Colon (tissue), 2 donors: ENCODE results near the gene RASGEF1B.
"Not testable (repeated sequence)": the region's sequence is repeated elsewhere in the genome, so short reads cannot be mapped to it uniquely, and the experiment has no call there.

ENCODE experiments used
- FAIRE-seq: peaks from 2 replicates; lab custom pipeline; 2012; peaks lifted over from hg19 to GRCh38; lab: Jason Lieb, UNC
- donor health status: control.
- donor health status: control.

RASGEF1B gene

GRCh38 chr4:81498046-81498445 lies 26.3 kb upstream of the RASGEF1B start:
- FAIRE-seq = no peak

GRCh38 chr4:81495345-81495744 lies 23.6 kb upstream of the RASGEF1B start:
- no peak for FAIRE-seq

GRCh38 chr4:81494031-81494431 lies 22.3 kb upstream of the RASGEF1B start:
- FAIRE-seq = peak; percentile 69

DNA sequence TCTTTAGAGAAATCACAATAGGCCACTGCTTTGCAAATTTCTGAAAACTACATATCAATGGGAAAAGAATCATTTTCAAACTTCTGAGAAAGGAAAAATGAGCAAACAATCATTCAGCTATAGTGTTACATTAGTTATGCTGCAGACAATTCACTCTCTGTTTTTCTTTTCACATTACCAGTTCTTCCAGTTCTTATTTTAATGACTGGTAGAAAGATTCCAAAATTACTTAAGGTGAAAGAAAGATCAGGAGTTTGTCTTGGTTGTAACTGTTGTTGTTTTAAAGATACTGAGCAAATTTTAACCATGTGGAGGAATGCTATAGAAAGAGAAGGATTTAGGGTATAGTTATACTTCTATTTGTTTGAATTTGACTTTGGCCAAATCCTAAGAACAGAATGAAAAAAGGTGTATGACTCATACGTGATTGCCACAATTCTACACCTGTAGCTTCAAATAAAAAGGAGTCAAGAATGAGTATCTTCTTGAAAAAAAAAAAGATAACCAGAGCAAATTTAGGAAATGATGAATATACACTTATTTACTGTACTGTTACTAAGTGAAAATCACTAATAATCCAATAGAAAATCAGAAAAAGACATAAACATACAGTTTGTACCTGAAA lies 21.0 kb upstream of the RASGEF1B start:
- FAIRE-seq = peak; percentile 51

DNA sequence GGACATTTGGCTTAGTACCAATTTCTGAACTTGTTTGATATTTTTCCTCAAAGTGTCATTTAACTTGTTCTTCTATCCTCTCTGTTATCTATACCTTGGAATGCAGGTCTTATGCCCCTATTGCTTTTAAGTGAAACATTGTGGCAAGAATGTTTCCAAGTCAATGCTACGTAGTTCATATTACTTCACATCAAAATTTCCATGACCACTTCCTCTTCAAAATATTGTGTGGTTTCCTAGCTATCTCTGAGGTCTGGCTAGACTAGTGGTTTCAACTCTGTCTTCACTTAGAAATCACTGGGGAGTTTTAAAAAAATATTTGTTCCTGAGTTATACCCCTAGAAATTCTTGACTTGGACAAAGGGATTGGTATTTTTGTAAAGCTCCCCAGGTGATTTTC lies 20.2 kb upstream of the RASGEF1B start:
- peak; percentile 91 for FAIRE-seq

DNA sequence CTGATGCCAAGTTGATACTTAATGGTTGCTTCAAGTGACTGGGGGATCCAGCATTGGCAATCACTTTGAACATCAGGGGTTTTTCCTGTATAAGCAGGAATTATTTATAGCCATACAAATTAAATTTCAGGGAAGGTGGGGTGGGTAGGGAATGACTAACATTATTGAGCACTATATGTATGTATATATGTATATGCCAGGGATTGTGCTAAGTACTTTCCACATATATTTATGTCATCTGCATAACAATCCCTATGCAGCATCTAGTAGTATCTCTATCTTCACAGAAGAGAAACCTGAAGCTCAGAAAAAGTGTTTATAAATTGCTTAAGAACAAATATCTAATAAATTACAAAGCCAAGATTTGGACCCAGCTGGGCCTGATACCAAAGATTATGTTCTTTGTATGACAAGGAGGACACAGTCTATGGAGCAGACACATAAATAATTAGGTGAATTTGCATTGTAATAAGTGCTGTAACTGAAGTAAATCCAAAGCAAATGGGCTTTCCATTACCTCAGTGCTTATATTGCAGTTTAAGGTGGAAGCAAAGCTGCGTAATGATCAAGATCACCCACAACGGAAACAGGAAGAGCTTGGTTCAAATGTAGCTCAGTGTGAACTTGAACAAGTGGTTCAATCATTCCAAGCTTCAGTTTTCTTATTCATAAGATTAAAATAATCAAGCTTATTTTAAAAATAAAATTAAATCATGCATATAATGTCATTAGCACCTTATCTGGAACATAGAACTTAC lies 18.9 kb upstream of the RASGEF1B start:
- peak; percentile 18 for FAIRE-seq

DNA sequence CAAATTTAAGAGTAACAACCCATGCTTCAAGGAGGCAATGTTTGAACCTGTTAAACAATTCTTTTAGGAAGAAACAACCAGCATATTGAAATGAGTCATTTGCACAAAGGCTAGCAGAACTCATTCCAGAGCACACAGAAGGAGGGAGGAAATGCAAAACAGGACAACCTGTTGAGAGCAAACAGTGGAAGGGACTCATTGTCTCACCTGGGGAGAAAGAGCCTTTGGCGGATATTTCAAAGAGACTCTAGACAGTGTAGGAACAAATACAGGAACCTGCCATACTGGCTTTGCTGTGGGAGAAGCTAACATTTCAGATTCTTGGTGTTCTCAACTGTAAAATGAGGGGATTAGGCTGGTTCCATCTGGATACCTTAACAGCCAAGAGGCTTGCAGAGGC lies 14.8 kb upstream of the RASGEF1B start:
- no peak for FAIRE-seq

DNA sequence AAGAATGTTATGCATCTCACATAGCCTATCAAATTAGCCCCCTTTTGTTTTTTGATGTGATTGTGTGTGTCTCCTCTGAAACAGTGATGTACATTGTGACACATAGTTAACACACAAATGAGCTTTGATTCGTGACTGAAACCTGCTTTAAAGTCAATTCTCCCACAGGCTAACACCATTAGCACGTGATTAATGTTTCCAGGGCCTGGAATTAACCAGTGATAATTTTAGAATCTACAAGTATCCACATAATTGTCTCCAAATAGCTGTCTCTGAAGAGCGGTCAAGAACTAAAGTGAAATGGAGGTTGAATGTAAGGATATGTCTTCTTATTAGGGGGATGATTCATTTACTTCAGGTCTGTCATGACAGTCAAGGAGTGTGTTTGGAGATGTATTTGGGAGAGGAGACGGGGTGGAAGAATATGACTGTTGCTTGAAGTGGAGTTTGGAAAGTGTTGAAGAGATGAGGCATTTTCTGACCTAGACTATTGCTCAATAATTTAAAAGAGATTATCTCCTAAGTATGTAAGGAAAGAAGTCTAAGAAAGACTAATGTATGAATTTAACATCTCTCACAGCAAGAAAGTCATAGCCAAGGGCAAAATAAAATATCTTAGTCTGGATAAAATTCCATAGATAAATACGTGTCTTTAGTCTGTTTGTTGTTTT lies 13.7 kb upstream of the RASGEF1B start:
- FAIRE-seq = no peak

DNA sequence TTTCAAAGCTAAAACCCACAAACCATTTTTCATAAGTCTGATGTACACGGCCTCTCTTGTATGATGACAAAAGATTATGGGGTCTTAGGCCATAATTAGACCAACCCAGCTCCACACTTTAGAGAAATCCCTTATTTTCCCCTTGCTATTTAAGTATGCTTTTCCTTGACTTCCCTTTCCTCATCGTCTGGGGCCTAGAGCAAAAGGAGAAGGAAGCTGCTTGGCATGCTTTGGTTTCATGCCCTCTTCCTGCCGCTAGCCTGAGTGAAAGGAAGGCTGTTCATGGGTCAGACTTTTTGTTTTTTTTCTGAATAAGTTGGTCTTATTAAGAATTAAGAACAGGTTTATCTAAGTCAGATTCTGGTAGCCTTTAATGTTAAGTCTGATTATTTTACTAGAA lies 10.6 kb upstream of the RASGEF1B start:
- FAIRE-seq = no peak

DNA sequence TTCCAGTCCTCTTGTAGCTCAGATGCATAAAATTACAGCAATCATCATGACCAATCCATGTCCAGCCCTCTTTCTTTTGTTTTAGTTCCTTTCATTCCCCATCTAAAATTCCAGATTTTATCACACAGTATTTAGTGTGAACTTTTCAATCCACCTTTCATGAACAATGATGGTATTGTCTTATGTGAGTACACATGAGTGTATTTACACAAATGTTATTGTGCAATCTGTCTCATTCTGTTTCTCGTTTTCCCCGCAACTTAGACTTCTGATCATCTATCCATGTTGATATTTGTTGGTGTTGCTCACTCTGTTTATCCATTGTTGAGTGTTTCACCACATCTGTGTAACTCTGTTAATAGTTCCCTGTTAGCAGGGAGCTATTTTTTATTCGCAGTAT lies 9.4 kb upstream of the RASGEF1B start:
- no peak for FAIRE-seq

GRCh38 chr4:81479573-81479972 lies 7.9 kb upstream of the RASGEF1B start:
- FAIRE-seq = not testable (repeated sequence)

DNA sequence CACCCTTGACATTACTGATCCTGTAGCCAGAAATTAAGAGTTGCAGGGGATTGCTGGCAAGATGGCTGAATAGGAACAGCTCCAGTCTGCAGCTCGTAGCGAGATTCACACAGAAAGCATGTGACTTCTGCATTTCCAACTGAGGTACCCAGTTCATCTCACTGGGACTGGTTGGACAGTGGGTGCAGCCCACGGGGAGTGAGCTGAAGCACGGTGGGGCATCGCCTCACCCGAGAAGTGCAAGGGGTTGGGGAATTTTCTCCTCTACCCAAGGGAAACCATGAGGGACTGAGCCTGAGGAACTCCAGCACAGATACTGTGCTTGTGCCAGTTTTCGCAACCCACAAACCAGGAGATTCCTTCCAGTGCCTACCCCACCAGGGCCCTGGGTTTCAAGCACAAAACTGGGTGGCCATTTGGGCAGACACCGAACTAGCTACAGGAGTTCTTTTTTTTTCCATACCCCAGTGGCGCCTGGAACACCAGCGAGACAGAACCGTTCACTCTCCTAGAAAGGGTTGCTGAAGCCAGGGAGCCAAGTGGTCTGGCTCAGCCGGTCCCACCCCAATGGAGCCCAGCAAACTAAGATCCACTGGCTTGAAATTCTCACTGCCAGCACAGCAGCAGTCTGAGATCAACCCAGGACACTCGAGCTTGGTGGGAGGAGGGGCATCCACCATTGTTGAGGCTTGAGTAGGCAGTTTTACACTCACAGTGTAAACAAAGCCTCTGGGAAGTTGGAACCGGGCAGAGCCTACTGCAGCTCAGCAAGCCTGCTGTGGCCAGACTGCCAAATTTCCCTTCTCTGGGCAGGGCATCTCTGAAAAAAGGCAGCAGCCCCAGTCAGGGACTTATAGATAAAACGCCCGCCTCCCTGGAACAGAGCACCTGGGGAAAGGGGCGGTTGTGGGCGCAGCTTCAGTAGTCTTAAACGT lies 1.9 kb upstream of the RASGEF1B start:
- FAIRE-seq = not testable (repeated sequence)

DNA sequence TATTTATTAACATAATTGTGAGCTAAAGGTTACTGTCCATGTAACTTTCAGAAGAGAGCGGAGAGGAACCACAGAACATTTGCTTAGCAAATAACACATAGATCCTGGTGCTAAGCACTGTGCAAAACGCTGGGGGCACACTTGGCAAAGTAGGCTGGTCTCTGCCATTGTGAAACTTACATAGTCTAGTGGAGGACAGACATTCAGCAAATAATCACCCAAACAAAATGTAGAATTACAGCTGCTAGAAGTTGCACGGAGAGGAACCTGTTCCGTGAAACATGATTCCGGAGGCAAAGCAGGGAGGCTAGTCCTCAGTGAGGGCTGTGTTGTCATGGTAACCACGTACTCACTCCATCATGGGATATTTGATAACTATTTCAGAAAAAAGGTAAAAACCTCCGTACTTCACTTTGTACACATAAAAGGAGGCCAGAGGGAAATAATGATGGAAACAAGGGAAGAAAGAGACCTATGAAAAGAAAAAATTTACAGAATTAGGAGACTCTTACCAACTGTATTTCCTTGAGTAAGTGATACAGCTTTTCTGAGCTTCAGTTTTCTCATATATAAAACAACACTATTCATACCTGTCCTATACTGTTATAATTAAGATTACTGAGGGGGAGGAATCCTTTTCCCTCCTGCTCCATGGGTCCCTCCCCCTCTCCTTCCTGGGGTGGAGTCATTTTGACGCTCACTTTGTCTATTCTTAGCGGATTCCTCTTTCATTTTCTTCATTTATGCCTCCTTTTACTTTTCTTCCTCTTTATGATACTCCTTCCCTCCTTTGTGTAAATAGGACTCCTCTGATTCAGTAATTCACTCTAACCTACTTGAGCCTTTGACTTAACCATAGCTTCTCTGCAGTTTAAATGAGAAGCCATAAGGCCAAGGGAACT lies 825 bp upstream of the RASGEF1B start:
- no peak for FAIRE-seq

- FAIRE-seq = no peak
Measured at GRCh38 chr4:81471298-81471587, 464 bp downstream of the RASGEF1B start.

- no peak for FAIRE-seq
Measured at GRCh38 chr4:81470456-81471297, 1.0 kb downstream of the RASGEF1B start.

GRCh38 chr4:81469781-81470455 lies 1.8 kb downstream of the RASGEF1B start:
- no peak for FAIRE-seq

- FAIRE-seq = no peak
Measured at GRCh38 chr4:81468678-81469077, 3.0 kb downstream of the RASGEF1B start.

DNA sequence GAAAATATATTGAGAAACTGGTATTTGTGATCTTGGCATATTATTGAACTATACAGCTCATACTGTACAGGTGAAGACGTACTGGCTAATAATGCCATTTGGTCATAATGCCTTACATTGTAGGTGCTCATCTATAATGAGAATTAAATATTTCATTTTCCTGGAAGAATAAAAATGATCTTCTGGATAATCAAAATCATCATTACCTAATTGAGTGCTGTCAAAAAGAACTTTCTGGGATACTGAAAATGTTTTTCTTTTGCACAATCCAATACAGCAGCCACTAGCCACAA lies 4.1 kb downstream of the RASGEF1B start:
- no peak for FAIRE-seq

DNA sequence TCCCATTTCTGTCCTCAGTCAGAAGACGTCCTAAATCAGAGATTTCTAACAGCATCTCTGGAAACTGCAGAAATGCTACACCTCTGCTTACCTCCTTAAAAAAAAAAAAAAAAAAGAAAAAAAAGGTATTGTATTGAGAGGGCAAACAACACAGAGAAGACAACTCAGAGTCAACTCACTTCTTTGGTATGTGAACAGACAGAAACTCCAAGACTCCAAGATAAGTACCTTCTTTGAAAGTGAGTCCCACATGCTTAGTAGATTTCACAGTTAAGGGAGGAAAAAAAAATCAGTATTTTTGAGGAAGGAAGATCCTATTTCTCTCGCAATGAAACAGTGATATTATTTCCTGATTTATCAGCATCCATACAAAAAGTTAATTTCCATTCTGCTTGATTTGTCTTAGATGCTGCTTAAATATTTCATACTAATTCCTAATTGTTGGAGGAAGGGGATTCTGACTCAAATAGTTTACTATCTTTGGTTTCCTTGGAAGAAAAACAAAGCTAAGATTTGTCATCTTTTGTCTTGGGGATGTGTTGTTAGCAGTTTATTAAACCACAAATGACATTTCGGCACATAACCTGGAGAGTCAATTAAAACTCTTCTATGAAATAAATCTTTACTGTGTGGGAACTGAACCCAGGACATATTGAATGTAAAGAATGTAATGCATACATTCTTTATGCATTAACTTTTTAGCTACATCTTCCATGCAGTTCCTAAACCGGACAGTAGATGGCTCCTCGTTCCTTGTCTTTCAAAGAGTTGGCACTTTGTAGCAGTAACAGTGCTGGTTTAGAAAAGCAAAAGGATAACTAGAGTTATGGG lies 4.7 kb downstream of the RASGEF1B start:
- FAIRE-seq = peak; percentile 38
